Stimulated activated CD4-positive, alpha-beta T cell treated with anti-CD3 and anti-CD28 coated beads, Interleukin-4, amount 100 ng/mL, for 1 hour (primary cell): ENCODE measurements around the gene CLDN5.
"Not testable (repeated sequence)": the region's sequence is repeated elsewhere in the genome, so short reads cannot be mapped to it uniquely, and the experiment has no call there.

Source experiments
- DNase-seq: peaks from one replicate; pipeline ENCODE4 v3.0.0-alpha.2; 2020

CLDN5 gene

GRCh38 chr22:19524170-19525115, at the start of gene CLDN5:
Gene CLDN5 (minus strand): TSS chr22:19524410. CDS start chr22:19524255, 155 bp downstream.
- DNase-seq, result peak; percentile 20

GRCh38 chr22:19571995-19572394, 47.8 kb upstream of the CLDN5 start:
- no peak for DNase-seq

- DNase-seq, result no peak
These were observed 47.1 kb upstream of the CLDN5 start for GRCh38 chr22:19571207-19571795.

GRCh38 chr22:19569976-19570375, 45.8 kb upstream of the CLDN5 start:
- DNase-seq, result no peak

- DNase-seq, result no peak
These were observed 45.0 kb upstream of the CLDN5 start for GRCh38 chr22:19569276-19569640.

- DNase-seq, result no peak
These were observed 44.4 kb upstream of the CLDN5 start for GRCh38 chr22:19568337-19569275.

- no peak for DNase-seq
These were observed 43.2 kb upstream of the CLDN5 start for GRCh38 chr22:19567157-19568009.

- DNase-seq, result no peak
These were observed 42.3 kb upstream of the CLDN5 start for GRCh38 chr22:19566279-19567156.

GRCh38 chr22:19565382-19566278, 41.4 kb upstream of the CLDN5 start:
- no peak for DNase-seq

- DNase-seq, result no peak
These were observed 35.7 kb upstream of the CLDN5 start for GRCh38 chr22:19559956-19560355.

- DNase-seq, result no peak
These were observed 35.2 kb upstream of the CLDN5 start for GRCh38 chr22:19559324-19559811.

GRCh38 chr22:19556963-19557545, 32.8 kb upstream of the CLDN5 start:
- no peak for DNase-seq

- DNase-seq, result no peak
These were observed 31.4 kb upstream of the CLDN5 start for GRCh38 chr22:19555651-19556050.

GRCh38 chr22:19554834-19555404, 30.7 kb upstream of the CLDN5 start:
- no peak for DNase-seq

- no peak for DNase-seq
These were observed 29.0 kb upstream of the CLDN5 start for GRCh38 chr22:19553201-19553600.

- no peak for DNase-seq
These were observed 26.2 kb upstream of the CLDN5 start for GRCh38 chr22:19550382-19550781.

- no peak for DNase-seq
These were observed 25.2 kb upstream of the CLDN5 start for GRCh38 chr22:19549428-19549827.

- DNase-seq, result no peak
These were observed 24.8 kb upstream of the CLDN5 start for GRCh38 chr22:19548964-19549363.

- DNase-seq, result not testable (repeated sequence)
These were observed 24.2 kb upstream of the CLDN5 start for GRCh38 chr22:19548427-19548826.
